Measurements from ENCODE around the gene SYT1.

The SYT1 gene

DNA sequence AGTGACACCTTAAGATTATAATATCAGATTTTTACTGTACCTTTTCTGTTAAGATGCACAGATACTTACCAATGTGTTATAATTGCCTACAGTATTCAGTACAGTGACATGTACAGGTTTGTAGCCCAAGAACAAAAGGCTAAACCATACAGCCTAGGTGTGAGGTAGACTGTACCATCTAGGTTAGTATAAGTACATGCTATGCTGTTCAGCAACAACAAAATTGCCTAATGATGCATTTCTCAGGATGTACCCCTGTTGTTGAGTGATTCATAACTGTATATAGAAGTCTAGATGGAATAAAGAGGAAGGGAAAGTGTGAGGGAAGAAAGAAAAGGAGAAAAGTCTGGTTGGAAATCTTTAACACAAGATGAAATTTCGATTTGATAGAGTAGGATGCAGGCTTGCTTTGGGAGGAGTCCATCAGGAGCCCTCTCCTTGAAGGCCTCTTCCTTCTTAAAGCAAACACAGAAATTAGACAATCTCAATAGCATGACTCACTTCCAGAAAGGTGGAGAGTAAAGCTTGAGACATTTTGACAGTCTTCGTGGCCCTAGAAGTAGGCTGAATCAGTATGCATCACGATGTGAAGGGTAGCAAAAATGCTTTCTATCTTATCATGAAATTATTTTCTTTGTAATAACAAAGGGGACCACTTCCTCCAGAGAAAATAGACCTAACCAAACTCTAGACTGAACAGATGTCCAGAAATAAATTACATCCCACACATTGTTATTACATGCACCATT, 191.5 kb downstream of the SYT1 start:
- Histone ChIP-seq H3K36me3 (ENCODE audit: control insufficient read depth in 2 of 2, insufficient read depth in 1 of 2, low read length in 2 of 2) (no peaks in the 10 kb centered on the region), H3K9me3 (ENCODE audit: control insufficient read depth, insufficient read depth, low read depth, low read length) (no peaks in the 10 kb centered on the region), H3K4me3 (ENCODE audit: low read depth, low read length) (no peak overlapping the region), H3K27ac (ENCODE audit: extremely low read depth, low read depth, low read length) (no peak overlapping the region), H3K4me1 (ENCODE audit: control insufficient read depth, insufficient read depth, low read length) (no peaks in the 10 kb centered on the region)
- ChIA-PET CTCF (interaction anchor here (1.1 kb wide), 1 partner anchor 289 kb away, joined by 3 read pairs; no protein-coding TSS in a partner anchor), POLR2A (no interaction called here)
- TF ChIP-seq ZNF76 (tag by site-specific recombination; IDR thresholded peaks at IDR 0.05; ENCODE audit: borderline replicate concordance, low read depth) (no peak), ZNF701 (tag by site-specific recombination; IDR thresholded peaks at IDR 0.05) (no peak), ZNF423 (tag by site-specific recombination; IDR thresholded peaks at IDR 0.05) (no peak), ZNF211 (tag by site-specific recombination; IDR thresholded peaks at IDR 0.05; ENCODE audit: low read depth) (no peak), GLI4 (tag by site-specific recombination; IDR thresholded peaks at IDR 0.05) (no peak), ZBTB7A (tag by site-specific recombination; IDR thresholded peaks at IDR 0.05; ENCODE audit: low read depth) (no peak), ZBTB20 (tag by site-specific recombination; IDR thresholded peaks at IDR 0.05) (no peak), ZNF140 (tag by site-specific recombination; IDR thresholded peaks at IDR 0.05) (no peak), ZNF354C (tag by site-specific recombination; IDR thresholded peaks at IDR 0.05; ENCODE audit: borderline replicate concordance, low read depth) (no peak)
- TF ChIP-seq, protein P1, sequence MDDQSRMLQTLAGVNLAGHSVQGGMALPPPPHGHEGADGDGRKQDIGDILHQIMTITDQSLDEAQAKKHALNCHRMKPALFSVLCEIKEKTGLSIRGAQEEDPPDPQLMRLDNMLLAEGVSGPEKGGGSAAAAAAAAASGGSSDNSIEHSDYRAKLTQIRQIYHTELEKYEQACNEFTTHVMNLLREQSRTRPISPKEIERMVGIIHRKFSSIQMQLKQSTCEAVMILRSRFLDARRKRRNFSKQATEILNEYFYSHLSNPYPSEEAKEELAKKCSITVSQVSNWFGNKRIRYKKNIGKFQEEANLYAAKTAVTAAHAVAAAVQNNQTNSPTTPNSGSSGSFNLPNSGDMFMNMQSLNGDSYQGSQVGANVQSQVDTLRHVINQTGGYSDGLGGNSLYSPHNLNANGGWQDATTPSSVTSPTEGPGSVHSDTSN (CRISPR knock-in tag; IDR thresholded peaks at IDR 0.05), result no peak
- TF ChIP-seq, protein P2, sequence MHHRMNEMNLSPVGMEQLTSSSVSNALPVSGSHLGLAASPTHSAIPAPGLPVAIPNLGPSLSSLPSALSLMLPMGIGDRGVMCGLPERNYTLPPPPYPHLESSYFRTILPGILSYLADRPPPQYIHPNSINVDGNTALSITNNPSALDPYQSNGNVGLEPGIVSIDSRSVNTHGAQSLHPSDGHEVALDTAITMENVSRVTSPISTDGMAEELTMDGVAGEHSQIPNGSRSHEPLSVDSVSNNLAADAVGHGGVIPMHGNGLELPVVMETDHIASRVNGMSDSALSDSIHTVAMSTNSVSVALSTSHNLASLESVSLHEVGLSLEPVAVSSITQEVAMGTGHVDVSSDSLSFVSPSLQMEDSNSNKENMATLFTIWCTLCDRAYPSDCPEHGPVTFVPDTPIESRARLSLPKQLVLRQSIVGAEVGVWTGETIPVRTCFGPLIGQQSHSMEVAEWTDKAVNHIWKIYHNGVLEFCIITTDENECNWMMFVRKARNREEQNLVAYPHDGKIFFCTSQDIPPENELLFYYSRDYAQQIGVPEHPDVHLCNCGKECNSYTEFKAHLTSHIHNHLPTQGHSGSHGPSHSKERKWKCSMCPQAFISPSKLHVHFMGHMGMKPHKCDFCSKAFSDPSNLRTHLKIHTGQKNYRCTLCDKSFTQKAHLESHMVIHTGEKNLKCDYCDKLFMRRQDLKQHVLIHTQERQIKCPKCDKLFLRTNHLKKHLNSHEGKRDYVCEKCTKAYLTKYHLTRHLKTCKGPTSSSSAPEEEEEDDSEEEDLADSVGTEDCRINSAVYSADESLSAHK (tag by site-specific recombination; IDR thresholded peaks at IDR 0.05), result no peak
- TF ChIP-seq, protein P3, sequence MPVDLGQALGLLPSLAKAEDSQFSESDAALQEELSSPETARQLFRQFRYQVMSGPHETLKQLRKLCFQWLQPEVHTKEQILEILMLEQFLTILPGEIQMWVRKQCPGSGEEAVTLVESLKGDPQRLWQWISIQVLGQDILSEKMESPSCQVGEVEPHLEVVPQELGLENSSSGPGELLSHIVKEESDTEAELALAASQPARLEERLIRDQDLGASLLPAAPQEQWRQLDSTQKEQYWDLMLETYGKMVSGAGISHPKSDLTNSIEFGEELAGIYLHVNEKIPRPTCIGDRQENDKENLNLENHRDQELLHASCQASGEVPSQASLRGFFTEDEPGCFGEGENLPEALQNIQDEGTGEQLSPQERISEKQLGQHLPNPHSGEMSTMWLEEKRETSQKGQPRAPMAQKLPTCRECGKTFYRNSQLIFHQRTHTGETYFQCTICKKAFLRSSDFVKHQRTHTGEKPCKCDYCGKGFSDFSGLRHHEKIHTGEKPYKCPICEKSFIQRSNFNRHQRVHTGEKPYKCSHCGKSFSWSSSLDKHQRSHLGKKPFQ (tag by site-specific recombination; IDR thresholded peaks at IDR 0.05), result no peak
- TF ChIP-seq, protein P4, sequence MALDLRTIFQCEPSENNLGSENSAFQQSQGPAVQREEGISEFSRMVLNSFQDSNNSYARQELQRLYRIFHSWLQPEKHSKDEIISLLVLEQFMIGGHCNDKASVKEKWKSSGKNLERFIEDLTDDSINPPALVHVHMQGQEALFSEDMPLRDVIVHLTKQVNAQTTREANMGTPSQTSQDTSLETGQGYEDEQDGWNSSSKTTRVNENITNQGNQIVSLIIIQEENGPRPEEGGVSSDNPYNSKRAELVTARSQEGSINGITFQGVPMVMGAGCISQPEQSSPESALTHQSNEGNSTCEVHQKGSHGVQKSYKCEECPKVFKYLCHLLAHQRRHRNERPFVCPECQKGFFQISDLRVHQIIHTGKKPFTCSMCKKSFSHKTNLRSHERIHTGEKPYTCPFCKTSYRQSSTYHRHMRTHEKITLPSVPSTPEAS (tag by site-specific recombination; IDR thresholded peaks at IDR 0.05), result no peak

DNA sequence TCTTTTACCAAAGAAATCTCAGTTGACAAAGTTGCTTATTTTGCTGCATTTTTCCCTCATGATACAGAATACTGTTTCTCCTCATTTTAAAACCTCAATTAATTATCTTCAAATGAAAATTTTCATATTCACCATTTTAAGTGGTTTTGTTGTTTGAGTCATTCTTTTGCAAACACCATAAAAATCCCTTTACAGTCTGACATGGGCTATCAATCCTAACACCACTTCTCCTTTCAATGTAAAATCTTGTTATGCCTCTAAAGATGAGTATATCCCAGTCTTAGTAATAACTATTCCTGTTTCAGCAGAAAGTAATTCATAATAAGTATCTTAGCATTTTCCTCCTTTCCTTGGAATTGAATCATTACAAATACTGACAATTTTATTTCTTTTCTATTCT, 192.2 kb downstream of the SYT1 start:
- Histone ChIP-seq H3K4me1 (ENCODE audit: control insufficient read depth, insufficient read depth, low read length) (no peaks in the 10 kb centered on the region), H3K9me3 (ENCODE audit: control insufficient read depth, insufficient read depth, low read depth, low read length) (no peaks in the 10 kb centered on the region), H3K27ac (ENCODE audit: extremely low read depth, low read depth, low read length) (no peak overlapping the region), H3K36me3 (ENCODE audit: control insufficient read depth in 2 of 2, insufficient read depth in 1 of 2, low read length in 2 of 2) (no peaks in the 10 kb centered on the region), H3K4me3 (ENCODE audit: low read depth, low read length) (no peak overlapping the region)
- ChIA-PET CTCF (no interaction called here), POLR2A (no interaction called here)
- no peak for TF ChIP-seq ZNF324 (tag by site-specific recombination; IDR thresholded peaks at IDR 0.05)
- TF ChIP-seq, protein P5, sequence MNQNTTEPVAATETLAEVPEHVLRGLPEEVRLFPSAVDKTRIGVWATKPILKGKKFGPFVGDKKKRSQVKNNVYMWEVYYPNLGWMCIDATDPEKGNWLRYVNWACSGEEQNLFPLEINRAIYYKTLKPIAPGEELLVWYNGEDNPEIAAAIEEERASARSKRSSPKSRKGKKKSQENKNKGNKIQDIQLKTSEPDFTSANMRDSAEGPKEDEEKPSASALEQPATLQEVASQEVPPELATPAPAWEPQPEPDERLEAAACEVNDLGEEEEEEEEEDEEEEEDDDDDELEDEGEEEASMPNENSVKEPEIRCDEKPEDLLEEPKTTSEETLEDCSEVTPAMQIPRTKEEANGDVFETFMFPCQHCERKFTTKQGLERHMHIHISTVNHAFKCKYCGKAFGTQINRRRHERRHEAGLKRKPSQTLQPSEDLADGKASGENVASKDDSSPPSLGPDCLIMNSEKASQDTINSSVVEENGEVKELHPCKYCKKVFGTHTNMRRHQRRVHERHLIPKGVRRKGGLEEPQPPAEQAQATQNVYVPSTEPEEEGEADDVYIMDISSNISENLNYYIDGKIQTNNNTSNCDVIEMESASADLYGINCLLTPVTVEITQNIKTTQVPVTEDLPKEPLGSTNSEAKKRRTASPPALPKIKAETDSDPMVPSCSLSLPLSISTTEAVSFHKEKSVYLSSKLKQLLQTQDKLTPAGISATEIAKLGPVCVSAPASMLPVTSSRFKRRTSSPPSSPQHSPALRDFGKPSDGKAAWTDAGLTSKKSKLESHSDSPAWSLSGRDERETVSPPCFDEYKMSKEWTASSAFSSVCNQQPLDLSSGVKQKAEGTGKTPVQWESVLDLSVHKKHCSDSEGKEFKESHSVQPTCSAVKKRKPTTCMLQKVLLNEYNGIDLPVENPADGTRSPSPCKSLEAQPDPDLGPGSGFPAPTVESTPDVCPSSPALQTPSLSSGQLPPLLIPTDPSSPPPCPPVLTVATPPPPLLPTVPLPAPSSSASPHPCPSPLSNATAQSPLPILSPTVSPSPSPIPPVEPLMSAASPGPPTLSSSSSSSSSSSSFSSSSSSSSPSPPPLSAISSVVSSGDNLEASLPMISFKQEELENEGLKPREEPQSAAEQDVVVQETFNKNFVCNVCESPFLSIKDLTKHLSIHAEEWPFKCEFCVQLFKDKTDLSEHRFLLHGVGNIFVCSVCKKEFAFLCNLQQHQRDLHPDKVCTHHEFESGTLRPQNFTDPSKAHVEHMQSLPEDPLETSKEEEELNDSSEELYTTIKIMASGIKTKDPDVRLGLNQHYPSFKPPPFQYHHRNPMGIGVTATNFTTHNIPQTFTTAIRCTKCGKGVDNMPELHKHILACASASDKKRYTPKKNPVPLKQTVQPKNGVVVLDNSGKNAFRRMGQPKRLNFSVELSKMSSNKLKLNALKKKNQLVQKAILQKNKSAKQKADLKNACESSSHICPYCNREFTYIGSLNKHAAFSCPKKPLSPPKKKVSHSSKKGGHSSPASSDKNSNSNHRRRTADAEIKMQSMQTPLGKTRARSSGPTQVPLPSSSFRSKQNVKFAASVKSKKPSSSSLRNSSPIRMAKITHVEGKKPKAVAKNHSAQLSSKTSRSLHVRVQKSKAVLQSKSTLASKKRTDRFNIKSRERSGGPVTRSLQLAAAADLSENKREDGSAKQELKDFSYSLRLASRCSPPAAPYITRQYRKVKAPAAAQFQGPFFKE (tag by site-specific recombination; IDR thresholded peaks at IDR 0.05; ENCODE audit: borderline replicate concordance), result no peak
- TF ChIP-seq, protein P6, sequence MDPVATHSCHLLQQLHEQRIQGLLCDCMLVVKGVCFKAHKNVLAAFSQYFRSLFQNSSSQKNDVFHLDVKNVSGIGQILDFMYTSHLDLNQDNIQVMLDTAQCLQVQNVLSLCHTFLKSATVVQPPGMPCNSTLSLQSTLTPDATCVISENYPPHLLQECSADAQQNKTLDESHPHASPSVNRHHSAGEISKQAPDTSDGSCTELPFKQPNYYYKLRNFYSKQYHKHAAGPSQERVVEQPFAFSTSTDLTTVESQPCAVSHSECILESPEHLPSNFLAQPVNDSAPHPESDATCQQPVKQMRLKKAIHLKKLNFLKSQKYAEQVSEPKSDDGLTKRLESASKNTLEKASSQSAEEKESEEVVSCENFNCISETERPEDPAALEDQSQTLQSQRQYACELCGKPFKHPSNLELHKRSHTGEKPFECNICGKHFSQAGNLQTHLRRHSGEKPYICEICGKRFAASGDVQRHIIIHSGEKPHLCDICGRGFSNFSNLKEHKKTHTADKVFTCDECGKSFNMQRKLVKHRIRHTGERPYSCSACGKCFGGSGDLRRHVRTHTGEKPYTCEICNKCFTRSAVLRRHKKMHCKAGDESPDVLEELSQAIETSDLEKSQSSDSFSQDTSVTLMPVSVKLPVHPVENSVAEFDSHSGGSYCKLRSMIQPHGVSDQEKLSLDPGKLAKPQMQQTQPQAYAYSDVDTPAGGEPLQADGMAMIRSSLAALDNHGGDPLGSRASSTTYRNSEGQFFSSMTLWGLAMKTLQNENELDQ (tag by site-specific recombination; IDR thresholded peaks at IDR 0.05; ENCODE audit: low read depth), result no peak
- TF ChIP-seq, protein P7, sequence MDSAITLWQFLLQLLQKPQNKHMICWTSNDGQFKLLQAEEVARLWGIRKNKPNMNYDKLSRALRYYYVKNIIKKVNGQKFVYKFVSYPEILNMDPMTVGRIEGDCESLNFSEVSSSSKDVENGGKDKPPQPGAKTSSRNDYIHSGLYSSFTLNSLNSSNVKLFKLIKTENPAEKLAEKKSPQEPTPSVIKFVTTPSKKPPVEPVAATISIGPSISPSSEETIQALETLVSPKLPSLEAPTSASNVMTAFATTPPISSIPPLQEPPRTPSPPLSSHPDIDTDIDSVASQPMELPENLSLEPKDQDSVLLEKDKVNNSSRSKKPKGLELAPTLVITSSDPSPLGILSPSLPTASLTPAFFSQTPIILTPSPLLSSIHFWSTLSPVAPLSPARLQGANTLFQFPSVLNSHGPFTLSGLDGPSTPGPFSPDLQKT (IDR thresholded peaks at IDR 0.05; ENCODE audit: borderline replicate concordance, low read depth, low read length), result no peak

Data from HEK293 (cell line).